Cerebellar cortex (tissue), 1 donor: ENCODE results near the gene C3.
"Not testable (repeated sequence)": the region's sequence is repeated elsewhere in the genome, so short reads cannot be mapped to it uniquely, and the experiment has no call there.

ENCODE experiments used
- DNase-seq: peaks from one replicate; pipeline ENCODE4 v3.0.0-alpha.2; 2015; ENCODE audit warnings: low spot score

The C3 gene

DNA sequence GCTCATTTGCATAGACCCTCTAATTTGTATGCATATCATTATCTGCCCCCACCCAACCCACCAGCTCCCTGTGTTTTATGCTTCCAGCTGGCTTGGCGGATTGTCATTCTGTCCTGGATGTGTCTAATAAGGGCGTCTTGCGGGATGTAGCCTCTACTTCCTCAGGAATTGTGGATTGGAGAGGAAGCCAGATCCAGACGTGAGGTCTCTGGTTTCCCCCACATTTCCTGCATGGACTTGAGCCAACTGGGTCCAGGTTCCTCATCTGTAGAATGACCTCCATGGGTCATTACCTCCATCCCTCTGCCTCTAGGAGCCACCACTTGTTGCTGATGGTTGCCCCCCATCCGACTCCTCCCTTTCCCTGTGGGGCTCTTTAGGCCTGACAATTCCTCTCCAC is 57.7 kb downstream of the C3 start:
- no peak for DNase-seq

DNA sequence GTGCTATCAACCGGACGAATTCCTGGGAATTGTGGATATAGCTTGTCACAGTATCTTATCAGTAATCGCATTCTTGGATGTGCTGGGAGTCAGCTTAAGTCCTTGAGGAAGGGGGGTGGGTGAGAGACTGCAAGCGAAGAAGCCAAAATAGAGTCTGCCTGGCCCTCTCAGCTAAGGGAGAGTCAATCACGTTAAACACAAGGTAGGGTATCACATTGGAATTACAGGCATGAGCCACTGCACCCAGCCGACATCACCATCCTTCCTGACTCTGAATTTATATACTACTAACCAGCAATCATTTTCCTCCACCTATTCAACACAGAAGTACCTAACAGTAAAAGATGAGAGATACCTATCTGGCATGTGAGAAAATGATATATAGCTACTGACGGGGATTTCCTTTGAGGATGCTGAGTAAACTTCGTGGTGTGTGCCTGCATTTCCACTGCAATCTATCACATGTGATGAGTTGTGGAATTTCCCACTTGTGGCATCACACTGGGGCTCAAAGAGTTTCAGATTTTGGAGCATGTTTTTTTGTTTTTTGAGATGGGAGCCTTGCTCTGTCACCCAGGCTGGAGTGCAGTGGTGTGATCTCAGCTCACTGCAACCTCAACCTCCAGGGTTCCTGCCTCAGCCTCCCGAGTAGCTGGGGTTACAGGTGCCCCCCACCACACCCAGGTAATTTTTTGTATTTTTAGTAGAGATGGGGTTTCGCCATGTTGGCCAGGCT is 58.8 kb downstream of the C3 start:
- DNase-seq, result not testable (repeated sequence)

DNA sequence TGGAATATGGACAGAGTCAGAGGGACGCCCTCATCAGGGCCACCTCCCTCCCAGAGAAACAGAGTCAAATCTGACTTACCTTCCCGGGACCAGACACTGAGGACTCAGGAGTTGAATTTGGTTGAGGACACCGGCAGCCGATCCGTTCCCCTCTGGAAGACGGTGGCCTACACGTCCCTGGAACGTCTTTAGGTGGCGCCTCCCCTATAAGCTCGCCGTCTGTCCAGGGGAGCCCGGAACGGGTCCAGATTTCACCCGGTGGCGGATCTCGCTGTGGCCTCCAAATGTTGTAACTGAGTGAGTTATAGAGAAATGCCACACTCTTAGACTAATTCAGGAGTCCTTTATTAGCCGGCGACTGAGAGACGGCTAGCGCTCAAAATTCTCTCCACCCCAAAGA is 59.5 kb downstream of the C3 start:
- no peak for DNase-seq

DNA sequence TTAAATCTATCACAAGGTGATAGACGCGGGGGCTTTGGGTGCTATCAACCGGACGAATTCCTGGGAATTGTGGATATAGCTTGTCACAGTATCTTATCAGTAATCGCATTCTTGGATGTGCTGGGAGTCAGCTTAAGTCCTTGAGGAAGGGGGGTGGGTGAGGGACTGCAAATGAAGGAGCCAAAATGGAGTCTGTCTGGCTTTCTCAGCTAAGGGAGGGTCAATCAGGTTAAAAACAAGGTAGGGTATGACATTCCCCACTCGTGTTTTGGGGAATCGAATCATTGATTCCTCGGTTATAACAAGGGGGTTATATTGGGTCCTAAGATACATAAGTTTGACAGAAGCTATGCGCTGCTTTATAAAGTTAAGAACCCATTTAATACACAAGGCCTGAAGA is 64.1 kb downstream of the C3 start:
- not testable (repeated sequence) for DNase-seq

DNA sequence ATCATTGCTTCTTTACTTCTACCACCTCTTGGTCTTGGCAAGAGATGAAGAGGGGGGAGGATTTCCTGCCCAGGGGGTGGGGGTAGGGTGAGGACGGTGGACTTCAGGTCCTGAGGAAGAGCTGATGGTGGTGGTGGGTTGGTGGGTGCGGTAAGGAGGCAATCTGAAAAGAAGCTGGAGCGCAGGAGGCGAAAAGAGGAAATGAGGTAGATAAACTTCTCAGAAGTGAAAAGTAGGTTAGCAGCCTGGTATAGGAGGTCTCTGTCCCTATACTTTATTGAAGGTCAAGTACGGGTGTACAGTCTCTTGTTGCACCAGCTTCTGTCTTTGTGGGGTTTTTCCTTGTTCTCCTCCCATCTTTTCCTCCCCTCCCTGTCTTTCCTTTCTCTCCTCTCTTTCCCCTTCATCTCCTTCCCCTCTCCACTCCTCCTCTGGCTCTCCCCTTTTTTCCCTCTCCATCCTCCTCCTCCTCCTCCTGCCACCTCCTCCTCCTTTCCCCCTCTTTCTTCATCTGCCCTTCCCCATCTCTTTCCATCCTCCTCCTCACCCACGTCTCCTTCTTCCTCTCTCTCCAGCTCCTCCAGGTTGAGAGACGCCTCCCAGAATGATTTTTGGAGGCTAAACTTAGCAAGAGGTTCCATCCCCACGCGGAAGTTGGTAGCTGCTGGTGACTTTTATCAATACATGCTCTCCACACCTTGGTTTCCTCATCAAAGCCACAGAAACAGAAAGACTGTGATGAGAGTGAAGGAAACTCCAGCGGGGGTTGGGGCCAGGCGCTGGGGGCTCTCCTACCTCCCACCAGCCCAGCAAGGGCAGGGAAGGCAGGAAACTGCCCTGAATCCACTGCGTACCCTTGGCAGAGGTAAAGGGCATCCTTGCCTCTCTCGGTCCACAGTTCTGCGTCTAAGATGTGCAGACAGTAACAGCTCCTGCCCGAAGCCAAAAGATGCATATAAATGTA is 65.8 kb downstream of the C3 start:
- DNase-seq, result no peak

DNA sequence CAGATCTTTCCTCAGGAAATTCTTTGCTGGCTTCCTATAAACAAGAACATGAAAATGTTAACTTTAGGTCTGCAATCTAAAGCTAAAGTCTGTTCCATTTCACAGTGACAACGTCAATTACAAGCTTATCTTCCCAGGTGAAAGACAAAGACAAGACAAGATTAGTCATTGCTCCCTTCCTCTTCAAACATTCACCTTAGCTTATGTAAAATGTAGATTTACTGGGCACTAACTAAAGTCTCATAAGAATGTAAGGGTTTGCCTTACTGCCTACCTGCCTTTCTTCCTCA is 67.7 kb downstream of the C3 start:
- no peak for DNase-seq

DNA sequence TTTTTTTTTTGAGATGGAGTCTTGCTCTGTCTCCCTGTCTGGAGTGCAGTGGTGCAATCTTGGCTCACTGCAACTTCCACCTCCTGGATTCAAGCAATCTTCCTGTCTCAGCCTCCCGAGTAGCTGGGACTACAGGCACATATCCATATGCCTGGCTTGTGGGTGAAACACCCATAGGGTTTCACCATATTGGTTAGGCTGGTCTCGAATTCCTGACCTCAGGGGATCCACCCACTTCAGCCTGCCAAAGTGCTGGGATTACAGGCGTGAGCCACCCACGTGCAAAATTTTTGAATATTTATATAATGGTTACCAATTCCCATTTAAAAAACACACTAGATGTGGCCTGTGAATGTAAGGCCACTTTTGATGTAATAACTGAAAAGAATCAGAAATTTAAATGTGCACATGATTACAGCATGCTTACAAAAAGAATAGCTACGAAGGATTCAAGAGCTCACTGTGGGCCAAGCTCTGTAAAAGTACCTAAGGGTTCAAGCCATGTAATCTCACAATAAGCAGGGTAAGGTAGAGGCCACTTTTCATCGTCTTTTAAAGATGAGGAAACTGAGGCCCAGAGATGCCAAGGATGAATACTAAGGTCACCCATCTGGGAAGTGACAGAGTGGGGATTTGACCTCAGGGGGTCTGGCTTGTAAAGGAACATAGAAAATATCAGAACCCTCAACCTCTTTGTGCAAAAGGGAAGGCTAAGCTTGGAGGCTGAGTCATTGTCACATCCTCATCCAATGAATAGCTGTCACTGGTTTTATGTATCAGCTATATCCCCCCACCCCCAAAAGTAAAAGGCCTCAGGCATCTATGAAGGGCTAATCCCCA is 68.3 kb downstream of the C3 start:
- no peak for DNase-seq

DNA sequence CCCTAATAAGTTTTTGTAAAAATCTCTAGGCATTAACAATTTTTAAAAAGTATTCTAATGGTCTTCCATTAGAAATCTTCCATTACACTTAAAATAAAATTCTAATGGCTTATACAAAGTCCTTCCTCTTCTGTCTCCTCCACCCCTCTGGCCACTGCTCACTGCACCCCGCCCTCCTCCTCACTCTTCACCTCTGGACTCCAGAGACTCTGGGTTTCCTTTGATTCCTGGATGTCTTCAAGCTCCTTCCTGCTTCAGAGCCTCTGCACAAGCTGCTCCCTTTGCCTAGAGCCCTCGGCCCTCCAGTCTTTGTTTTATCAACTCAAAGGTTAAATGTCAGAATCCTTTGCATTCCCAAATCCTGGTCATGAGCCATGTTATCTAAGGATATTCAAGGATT is 71.3 kb downstream of the C3 start:
- DNase-seq, result no peak

DNA sequence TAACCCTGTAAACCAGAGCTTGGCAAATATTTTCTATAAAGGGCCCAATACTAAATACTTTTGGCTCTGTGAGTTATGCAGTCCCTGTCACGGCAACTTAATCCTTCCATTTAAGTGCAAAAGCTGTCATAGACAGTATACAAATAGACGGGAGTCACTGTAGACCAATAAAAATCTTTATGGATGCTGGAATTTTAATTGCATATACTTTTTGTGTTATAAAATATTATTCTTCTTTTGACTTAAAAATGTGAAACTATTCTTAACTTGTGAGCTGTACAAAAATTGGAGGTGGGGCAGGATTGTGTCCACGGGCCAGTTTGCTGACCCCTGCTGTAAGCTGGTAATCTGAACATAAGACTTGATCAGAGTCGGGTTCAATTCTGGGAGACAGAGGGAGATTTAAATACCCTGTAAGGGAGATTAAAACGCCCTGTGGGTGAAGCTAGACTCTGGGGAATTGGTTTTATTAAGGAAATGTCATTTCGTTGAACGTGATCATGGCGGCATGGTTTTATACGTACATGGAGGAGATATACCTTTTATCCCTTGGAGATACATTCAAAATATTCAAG is 72.2 kb downstream of the C3 start:
- no peak for DNase-seq

DNA sequence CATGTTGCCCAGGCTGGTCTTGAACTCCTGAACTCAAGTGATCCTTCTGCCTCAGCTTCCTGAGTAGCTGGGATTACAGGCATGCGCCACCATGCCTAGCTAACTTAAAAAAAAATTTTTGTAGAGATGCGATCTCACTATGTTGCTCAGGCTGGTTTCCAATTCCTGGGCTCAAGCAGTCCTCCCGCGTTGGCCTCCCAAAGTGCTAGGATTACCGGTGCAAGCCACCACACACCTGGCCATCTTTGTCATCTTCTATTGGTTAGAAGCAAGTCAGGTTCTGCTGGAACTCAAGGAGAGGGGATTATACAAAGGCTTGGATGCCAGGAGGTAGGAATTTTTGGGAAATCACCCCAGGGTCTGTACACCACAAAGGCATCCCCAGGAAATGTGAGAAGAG is 75.7 kb downstream of the C3 start:
- no peak for DNase-seq

DNA sequence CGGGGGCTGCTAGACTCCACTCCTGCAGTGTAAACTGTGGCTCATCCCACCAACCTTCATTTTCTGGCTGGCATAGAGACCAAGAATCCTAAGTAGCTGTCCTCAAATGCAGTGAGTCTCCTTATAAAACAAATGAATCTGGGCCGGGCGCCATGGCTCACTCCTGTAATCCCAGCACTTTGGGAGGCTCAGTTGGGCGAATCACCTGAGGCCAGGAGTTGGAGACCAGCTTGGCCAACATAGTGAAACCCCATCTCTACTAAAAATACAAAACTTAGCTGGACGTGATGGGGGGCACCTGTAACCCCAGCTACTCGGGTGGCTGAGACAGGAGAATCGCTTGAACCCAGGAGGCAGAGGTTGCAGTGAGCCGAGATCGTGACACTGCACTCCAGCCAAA is 80.1 kb downstream of the C3 start:
- DNase-seq, result not testable (repeated sequence)

DNA sequence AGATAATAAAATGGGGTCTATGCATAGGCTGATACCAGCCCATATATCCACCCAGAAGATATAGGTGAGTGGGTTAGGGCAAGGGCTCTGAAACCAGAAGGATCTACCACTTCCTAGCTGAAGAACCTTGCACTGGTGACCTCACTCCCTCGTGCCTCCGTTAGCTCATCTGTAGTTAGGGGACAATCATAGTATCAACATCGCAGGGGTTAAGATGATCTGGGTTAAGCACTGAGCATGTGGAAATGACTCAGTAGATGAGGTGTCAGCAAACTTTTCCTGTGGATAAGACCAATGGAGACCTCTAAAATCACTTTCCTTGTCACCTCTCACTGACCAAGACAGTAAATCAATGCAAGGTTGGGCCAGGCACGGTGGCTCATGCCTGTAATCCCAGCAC is 81.0 kb downstream of the C3 start:
- no peak for DNase-seq

DNA sequence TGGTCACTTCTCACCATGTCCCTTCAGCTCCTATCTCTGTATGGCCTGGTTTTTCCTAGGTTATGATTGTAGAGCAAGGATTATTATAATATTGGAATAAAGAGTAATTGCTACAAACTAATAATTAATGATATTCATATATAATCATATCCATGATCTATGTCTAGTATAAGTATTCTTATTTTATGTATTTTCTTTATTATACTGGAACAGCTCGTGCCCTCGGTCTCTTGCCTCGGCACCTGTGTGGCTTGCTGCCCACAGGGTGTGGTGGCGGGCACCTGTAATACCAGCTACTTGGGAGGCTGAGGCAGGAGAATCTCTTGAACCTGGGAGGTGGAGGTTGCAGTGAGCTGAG is 87.0 kb downstream of the C3 start:
- not testable (repeated sequence) for DNase-seq

DNA sequence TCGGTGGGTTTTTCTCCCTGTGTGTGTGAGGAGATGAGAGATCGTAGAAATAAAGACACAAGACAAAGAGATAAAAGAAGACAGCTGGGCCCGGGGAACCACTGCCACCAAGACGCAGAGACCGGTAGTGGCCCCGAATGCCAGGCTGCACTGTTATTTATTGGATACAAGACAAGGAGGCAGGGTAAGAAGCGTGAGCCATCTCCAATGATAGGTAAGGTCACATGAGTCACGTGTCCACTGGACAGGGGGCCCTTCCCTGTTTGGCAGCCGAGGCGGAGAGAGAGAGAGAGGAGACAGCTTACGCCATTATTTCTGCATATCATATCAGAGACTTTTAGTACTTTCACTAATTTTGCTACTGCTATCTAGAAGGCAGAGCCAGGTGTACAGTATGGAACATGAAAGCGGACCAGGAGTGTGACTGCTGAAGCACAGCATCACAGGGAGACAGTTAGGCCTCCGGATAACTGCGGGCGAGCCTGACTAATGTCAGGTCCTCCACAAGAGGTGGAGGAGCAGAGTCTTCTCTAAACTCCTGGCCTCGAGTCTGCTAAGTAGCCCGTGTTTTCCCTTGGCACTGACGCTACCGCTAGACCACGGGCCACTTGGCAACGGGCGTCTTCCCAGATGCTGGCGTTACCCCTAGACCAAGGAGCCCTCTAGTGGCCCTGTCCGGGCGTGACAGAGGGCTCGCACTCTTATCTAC is 87.5 kb downstream of the C3 start:
- DNase-seq, result peak; percentile 76

DNA sequence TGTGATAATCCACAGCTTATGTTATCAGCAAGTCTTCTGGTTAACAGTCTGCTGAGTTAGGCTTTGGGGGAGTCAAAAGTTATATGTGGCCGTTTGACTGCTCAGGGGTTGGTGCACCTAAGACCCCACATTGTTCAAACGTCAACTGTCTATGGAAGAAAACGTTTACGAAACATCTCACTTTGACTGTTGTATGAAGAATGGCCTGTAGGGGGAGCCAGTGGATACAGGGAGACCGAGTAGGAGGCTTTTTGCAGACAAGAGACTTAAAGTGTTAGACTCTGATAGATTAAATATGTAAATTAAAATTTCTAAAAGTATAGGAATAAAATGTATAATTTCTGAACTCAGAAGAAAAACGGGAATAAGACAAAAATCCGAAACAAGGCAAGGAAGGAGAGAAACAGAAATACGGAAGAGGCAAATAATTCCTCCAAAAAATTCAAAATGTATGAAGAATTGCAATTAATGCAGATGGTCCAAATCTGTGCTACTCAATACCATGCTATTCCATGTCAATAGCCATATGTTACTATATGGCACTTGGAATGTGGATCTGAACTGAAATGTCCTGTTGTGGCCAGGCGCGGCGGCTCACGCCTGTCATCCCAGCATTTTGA is 88.3 kb downstream of the C3 start:
- peak; percentile 81 for DNase-seq
